Calu3 (cell line): ENCODE measurements around the gene SAMD15. TPM values are rescaled to one million over a fixed set of nuclear protein-coding genes. Genes with fewer than 3 reads are reported as not detected.

Source experiments
- BruUV-seq: library from RNA; stranded (reverse); fragments of 400-500 nt; replicated peaks from 2 replicates; lab custom pipeline; 2021; lab: Mats Ljungman, UMichigan
- CTCF ChIA-PET: fragments of 300-600 bp; sonication (Branson Sonifier 250); formaldehyde crosslinking; loops from one replicate; lab custom pipeline; 2022; ENCODE audit warnings: antibody characterized with exemption; lab: Charles Lee
- DNase-seq: peaks from one replicate; pipeline ENCODE4 v3.0.0; 2022
- H3K27ac Mint-ChIP-seq: one replicate; pipeline ENCODE4 v1.8.0; 2022; ENCODE audit warnings: mixed read lengths; ENCODE audit not compliant: unreplicated experiment
- H3K27me3 Mint-ChIP-seq: one replicate; pipeline ENCODE4 v1.8.0; 2022; ENCODE audit warnings: mixed read lengths; ENCODE audit not compliant: unreplicated experiment
- H3K36me3 Mint-ChIP-seq: one replicate; pipeline ENCODE4 v1.8.0; 2022; ENCODE audit warnings: mild to moderate bottlenecking, moderate library complexity, mixed read lengths; ENCODE audit not compliant: insufficient read depth, unreplicated experiment
- H3K4me1 Mint-ChIP-seq: one replicate; pipeline ENCODE4 v1.8.0; 2022; ENCODE audit warnings: mild to moderate bottlenecking, low read depth, mixed read lengths; ENCODE audit not compliant: unreplicated experiment
- H3K4me3 Mint-ChIP-seq: one replicate; pipeline ENCODE4 v1.8.0; 2022; ENCODE audit warnings: mild to moderate bottlenecking, low read depth, moderate library complexity, mixed read lengths; ENCODE audit not compliant: unreplicated experiment
- H3K9me3 Mint-ChIP-seq: one replicate; pipeline ENCODE4 v1.8.0; 2022; ENCODE audit warnings: low read depth, mixed read lengths; ENCODE audit not compliant: unreplicated experiment
- intact Hi-C: fragments of 100-400 bp; cut with micrococcal nuclease; formaldehyde crosslinking; loops from one replicate; pipeline ENCODE4 v1.10.0; 2022; ENCODE audit not compliant: unreplicated experiment
- total RNA-seq: library from RNA; stranded (reverse); gene quantifications from 2 replicates; pipeline ENCODE4 v1.2.3, GENCODE V29; 2022
- TF ChIP-seq, protein P1 (sequence below): fragments of 200-600 bp; IDR thresholded peaks from one replicate; pipeline ENCODE4 v1.8.0; 2022; ENCODE audit warnings: antibody characterized with exemption; ENCODE audit not compliant: unreplicated experiment

The SAMD15 gene
- total RNA-seq, 1 experiment from 2014 or later, result 0.52 TPM

- Mint-ChIP-seq H3K4me1 (peaks cover 8% of the 10 kb centered on the region), H3K9me3 (peaks cover 3% of the 10 kb centered on the region), H3K27me3 (no peaks in the 10 kb centered on the region), H3K4me3 (no peak overlapping the region), H3K27ac (no peak overlapping the region), H3K36me3 (no peaks in the 10 kb centered on the region)
- intact Hi-C loops, result no loop called here
- no peak for DNase-seq
- TF ChIP-seq, protein P1, sequence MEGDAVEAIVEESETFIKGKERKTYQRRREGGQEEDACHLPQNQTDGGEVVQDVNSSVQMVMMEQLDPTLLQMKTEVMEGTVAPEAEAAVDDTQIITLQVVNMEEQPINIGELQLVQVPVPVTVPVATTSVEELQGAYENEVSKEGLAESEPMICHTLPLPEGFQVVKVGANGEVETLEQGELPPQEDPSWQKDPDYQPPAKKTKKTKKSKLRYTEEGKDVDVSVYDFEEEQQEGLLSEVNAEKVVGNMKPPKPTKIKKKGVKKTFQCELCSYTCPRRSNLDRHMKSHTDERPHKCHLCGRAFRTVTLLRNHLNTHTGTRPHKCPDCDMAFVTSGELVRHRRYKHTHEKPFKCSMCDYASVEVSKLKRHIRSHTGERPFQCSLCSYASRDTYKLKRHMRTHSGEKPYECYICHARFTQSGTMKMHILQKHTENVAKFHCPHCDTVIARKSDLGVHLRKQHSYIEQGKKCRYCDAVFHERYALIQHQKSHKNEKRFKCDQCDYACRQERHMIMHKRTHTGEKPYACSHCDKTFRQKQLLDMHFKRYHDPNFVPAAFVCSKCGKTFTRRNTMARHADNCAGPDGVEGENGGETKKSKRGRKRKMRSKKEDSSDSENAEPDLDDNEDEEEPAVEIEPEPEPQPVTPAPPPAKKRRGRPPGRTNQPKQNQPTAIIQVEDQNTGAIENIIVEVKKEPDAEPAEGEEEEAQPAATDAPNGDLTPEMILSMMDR, result no peak
- no TSS peak for BruUV-seq
- CTCF ChIA-PET, result no interaction called here
These were observed 39.7 kb downstream of the SAMD15 start for GRCh38 chr14:77416836-77417235.

- H3K27me3 Mint-ChIP-seq, result no peaks in the 10 kb centered on the region
- H3K4me1 Mint-ChIP-seq, result peaks cover 12% of the 10 kb centered on the region
- intact Hi-C loops, result no loop called here
- no peak for DNase-seq
- TF ChIP-seq, protein P1, result no peak
- no TSS peak for BruUV-seq
- no peak overlapping the region for H3K27ac Mint-ChIP-seq
- H3K36me3 Mint-ChIP-seq, result peaks cover 5% of the 10 kb centered on the region
- CTCF ChIA-PET, result no interaction called here
- peaks cover 3% of the 10 kb centered on the region for H3K9me3 Mint-ChIP-seq
- no peak overlapping the region for H3K4me3 Mint-ChIP-seq
These were observed 44.0 kb downstream of the SAMD15 start for GRCh38 chr14:77421201-77421600.

DNA sequence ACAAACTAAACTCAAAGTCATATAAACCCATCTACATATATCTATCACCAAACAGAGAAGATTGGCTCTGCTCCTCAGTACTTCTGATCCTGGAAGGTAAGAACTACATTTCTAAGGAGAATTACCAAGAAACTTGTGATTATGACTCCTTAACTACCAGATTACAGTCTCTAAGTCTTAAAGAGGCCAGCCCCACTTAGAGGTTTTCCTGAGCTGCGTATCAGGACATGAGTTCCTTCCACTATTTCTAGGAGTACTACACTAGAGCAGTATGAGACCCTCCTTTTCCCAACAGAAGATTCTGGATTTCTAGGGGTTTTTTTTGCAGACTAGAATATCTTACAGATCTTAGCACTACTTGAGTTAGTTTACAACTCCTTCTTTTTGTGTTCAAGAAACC is 46.2 kb downstream of the SAMD15 start, which contains the start of gene NOXRED1:
TSS of gene NOXRED1 (minus strand) at position 101 of the 400 bp plus-strand sequence. CDS start 634 bp downstream, outside the sequence.
- no peaks in the 10 kb centered on the region for H3K27me3 Mint-ChIP-seq
- DNase-seq, result no peak
- H3K4me3 Mint-ChIP-seq, result no peak within 1 kb of the TSS
- H3K36me3 Mint-ChIP-seq, result peaks cover 15% of the 10 kb centered on the region
- H3K4me1 Mint-ChIP-seq, result peaks cover 12% of the 10 kb centered on the region
- no TSS peak for BruUV-seq
- CTCF ChIA-PET, result no interaction called here
- peaks cover 3% of the 10 kb centered on the region for H3K9me3 Mint-ChIP-seq
- H3K27ac Mint-ChIP-seq, result no peak within 1 kb of the TSS
- TF ChIP-seq, protein P1, result no peak
- intact Hi-C loops, result no loop called here

GRCh38 chr14:77424862-77425261 is 47.7 kb downstream of the SAMD15 start:
- H3K27ac Mint-ChIP-seq, result no peak overlapping the region
- CTCF ChIA-PET, result interaction anchor here (0.5 kb wide), 1 partner anchor 319 kb away, joined by 4 read pairs; no protein-coding TSS in a partner anchor
- peaks cover 21% of the 10 kb centered on the region for H3K36me3 Mint-ChIP-seq

More at GRCh38 chr14:77424862-77425261, 47.7 kb downstream of the SAMD15 start:
- intact Hi-C loops, result no loop called here
- no peaks in the 10 kb centered on the region for H3K27me3 Mint-ChIP-seq
- no peak for DNase-seq
- peaks cover 3% of the 10 kb centered on the region for H3K9me3 Mint-ChIP-seq
- H3K4me3 Mint-ChIP-seq, result no peak overlapping the region
- peaks cover 12% of the 10 kb centered on the region for H3K4me1 Mint-ChIP-seq
- no TSS peak for BruUV-seq
- TF ChIP-seq, protein P1, result no peak
